ENCODE results near the gene RPL21.
"Not testable (repeated sequence)": the region's sequence is repeated elsewhere in the genome, so short reads cannot be mapped to it uniquely, and the experiment has no call there.

RPL21 gene

DNA sequence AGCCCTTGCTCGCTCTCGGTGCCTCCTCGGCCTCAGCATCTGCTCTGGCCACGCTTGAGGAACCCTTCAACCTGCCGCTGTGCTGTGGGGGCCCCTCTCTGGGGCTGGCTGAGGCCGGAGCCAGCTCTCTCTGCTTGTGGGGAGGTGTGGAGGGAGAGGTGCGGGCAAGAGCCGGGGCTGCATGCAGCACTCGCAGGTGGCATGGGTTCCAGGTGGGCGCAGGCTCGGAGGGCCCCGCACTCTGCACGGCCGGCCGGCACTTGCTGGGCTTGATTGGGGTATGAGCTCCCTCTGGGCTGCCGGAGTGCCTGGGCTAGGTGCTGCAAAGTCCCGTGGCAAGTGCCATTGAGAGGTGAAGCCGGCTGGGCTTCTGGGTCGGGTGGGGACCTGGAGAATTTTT lies 31.7 kb upstream of the RPL21 start:
- no peaks in the 10 kb centered on the region; the same call in 1 of the 2 replicates for H3K36me3 ChIP-seq (ENCODE audit: low read length)
- no peak overlapping the region for H2AFZ ChIP-seq (ENCODE audit: low read depth, low read length, severe bottlenecking)
- no peak overlapping the region for H3K4me3 ChIP-seq (ENCODE audit: insufficient read depth, low read length, poor library complexity, severe bottlenecking)
- H3K4me2 ChIP-seq (ENCODE audit: low read depth, low read length, poor library complexity, severe bottlenecking): peak overlapping the region; percentile 24
- no peaks in the 10 kb centered on the region for H3K9me2 ChIP-seq (replicated peaks; ENCODE audit: insufficient read depth, low read length)
- TF ChIP-seq, protein P1, sequence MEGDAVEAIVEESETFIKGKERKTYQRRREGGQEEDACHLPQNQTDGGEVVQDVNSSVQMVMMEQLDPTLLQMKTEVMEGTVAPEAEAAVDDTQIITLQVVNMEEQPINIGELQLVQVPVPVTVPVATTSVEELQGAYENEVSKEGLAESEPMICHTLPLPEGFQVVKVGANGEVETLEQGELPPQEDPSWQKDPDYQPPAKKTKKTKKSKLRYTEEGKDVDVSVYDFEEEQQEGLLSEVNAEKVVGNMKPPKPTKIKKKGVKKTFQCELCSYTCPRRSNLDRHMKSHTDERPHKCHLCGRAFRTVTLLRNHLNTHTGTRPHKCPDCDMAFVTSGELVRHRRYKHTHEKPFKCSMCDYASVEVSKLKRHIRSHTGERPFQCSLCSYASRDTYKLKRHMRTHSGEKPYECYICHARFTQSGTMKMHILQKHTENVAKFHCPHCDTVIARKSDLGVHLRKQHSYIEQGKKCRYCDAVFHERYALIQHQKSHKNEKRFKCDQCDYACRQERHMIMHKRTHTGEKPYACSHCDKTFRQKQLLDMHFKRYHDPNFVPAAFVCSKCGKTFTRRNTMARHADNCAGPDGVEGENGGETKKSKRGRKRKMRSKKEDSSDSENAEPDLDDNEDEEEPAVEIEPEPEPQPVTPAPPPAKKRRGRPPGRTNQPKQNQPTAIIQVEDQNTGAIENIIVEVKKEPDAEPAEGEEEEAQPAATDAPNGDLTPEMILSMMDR (IDR thresholded peaks at IDR 0.05; ENCODE audit: insufficient read depth, low read length, poor library complexity, severe bottlenecking): no peak
- no peak for TF ChIP-seq EZH2phosphoT487 (conservative IDR thresholded peaks at IDR 0.05; ENCODE audit: low read length)
- peak overlapping the region; percentile 21; the same call in 1 of the 2 replicates for H3K9ac ChIP-seq (ENCODE audit: low read length)
- no peaks in the 10 kb centered on the region for H3K27me3 ChIP-seq (ENCODE audit: low read length)
- H4K20me1 ChIP-seq (ENCODE audit: low read depth, low read length): no peaks in the 10 kb centered on the region
- peak overlapping the region; percentile 63 for H3K27ac ChIP-seq (ENCODE audit: low read depth, low read length)
- H3K9me3 ChIP-seq (ENCODE audit: insufficient read depth, low read length): no peaks in the 10 kb centered on the region
- peaks cover 33% of the 10 kb centered on the region for H3F3A ChIP-seq (ENCODE audit: insufficient read depth)
- no peaks in the 10 kb centered on the region for H3K79me2 ChIP-seq (ENCODE audit: insufficient read depth, low read length)

DNA sequence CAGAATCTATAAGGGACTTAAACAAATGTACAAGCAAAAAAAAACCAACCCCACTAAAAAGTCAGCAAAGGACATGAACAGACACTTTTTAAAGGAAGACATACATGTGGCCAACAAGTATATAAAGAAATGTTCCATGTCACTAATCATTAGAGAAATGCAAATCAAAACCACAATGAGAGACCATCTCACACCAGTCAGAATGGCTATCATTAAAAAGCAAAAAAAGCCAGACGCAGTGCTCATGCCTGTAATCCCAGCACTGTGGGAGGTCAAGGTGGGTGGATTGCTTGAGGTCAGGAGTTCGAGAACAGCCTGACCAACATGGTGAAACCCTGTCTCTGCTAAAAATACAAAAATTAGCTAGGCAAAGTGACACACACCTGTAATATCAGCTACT lies 29.3 kb upstream of the RPL21 start:
- not testable (repeated sequence) for H2AFZ ChIP-seq (ENCODE audit: low read depth, low read length, severe bottlenecking); H3K27me3 ChIP-seq (ENCODE audit: low read length); H3K9me3 ChIP-seq (ENCODE audit: insufficient read depth, low read length); H4K20me1 ChIP-seq (ENCODE audit: low read depth, low read length); H3K79me2 ChIP-seq (ENCODE audit: insufficient read depth, low read length); H3K36me3 ChIP-seq (ENCODE audit: low read length); H3K9me2 ChIP-seq (replicated peaks; ENCODE audit: insufficient read depth, low read length)
- H3F3A ChIP-seq (ENCODE audit: insufficient read depth): peaks cover 53% of the 10 kb centered on the region
- H3K9ac ChIP-seq (ENCODE audit: low read length): peak overlapping the region; percentile 37; the same call in 1 of the 2 replicates
- peak overlapping the region; percentile 34 for H3K4me3 ChIP-seq (ENCODE audit: insufficient read depth, low read length, poor library complexity, severe bottlenecking)
- H3K27ac ChIP-seq (ENCODE audit: low read depth, low read length): peak overlapping the region; percentile 97
- peak overlapping the region; percentile 49 for H3K4me2 ChIP-seq (ENCODE audit: low read depth, low read length, poor library complexity, severe bottlenecking)

DNA sequence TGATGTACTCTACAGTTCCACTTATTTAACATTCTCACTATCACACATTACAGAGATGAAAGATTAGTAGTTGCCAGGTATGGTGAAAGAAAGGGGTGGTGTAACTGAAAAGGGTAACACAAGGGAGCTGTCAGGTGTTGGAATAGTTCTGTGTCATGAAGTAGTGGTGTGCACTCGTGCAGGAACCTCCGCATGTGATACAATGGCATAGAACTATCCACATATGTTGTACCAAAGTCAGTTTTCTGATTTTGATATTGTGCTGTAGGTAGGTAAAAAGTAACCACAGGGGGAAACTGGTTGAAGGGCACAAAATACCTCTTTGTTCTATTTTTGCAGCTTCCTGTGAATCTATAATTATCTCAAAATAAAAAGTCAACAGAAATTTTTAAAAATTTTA lies 24.4 kb upstream of the RPL21 start:
- peaks cover 83% of the 10 kb centered on the region for H3F3A ChIP-seq (ENCODE audit: insufficient read depth)
- peak overlapping the region; percentile 66 for H3K4me2 ChIP-seq (ENCODE audit: low read depth, low read length, poor library complexity, severe bottlenecking)
- no peaks in the 10 kb centered on the region for H3K79me2 ChIP-seq (ENCODE audit: insufficient read depth, low read length)
- H3K4me3 ChIP-seq (ENCODE audit: insufficient read depth, low read length, poor library complexity, severe bottlenecking): peak overlapping the region; percentile 25
- H3K27ac ChIP-seq (ENCODE audit: low read depth, low read length): peak overlapping the region; percentile 97
- peak overlapping the region; percentile 56 for H3K9ac ChIP-seq (ENCODE audit: low read length)
- no peak overlapping the region for H2AFZ ChIP-seq (ENCODE audit: low read depth, low read length, severe bottlenecking)
- no peaks in the 10 kb centered on the region for H3K9me2 ChIP-seq (replicated peaks; ENCODE audit: insufficient read depth, low read length)
- H3K9me3 ChIP-seq (ENCODE audit: insufficient read depth, low read length): peaks cover 12% of the 10 kb centered on the region; the same call in 1 of the 2 replicates
- H4K20me1 ChIP-seq (ENCODE audit: low read depth, low read length): no peaks in the 10 kb centered on the region
- no peak for TF ChIP-seq EZH2phosphoT487 (conservative IDR thresholded peaks at IDR 0.05; ENCODE audit: low read length)
- H3K36me3 ChIP-seq (ENCODE audit: low read length): no peaks in the 10 kb centered on the region
- H3K27me3 ChIP-seq (ENCODE audit: low read length): no peaks in the 10 kb centered on the region

DNA sequence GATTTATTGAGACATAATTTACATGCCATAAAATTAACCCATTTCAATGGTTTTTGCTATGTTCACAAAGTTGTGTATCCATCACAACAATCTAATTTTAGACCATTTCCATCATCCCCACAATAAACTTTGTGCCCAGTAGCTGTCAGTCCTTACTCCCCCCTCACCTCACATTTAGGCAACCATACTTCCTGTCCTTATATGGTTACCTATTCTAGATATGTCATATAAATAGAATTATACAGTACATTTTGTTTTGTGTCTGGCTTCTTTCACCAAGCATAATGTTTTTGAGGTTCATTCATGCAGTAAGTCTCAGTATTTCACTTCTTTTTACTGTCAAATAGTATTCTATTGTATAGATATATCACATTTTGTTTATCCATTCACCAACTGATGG lies 23.2 kb upstream of the RPL21 start:
- Histone ChIP-seq H3F3A (ENCODE audit: insufficient read depth) (peaks cover 72% of the 10 kb centered on the region), H3K9me2 (replicated peaks; ENCODE audit: insufficient read depth, low read length) (no peaks in the 10 kb centered on the region), H2AFZ (ENCODE audit: low read depth, low read length, severe bottlenecking) (no peak overlapping the region), H3K27ac (ENCODE audit: low read depth, low read length) (peak overlapping the region; percentile 97), H3K9me3 (ENCODE audit: insufficient read depth, low read length) (peaks cover 12% of the 10 kb centered on the region; the same call in 1 of the 2 replicates), H3K27me3 (ENCODE audit: low read length) (no peaks in the 10 kb centered on the region), H4K20me1 (ENCODE audit: low read depth, low read length) (no peaks in the 10 kb centered on the region), H3K79me2 (ENCODE audit: insufficient read depth, low read length) (no peaks in the 10 kb centered on the region), H3K4me2 (ENCODE audit: low read depth, low read length, poor library complexity, severe bottlenecking) (peak overlapping the region; percentile 66), H3K36me3 (ENCODE audit: low read length) (no peaks in the 10 kb centered on the region), H3K4me3 (ENCODE audit: insufficient read depth, low read length, poor library complexity, severe bottlenecking) (peak overlapping the region; percentile 25), H3K9ac (ENCODE audit: low read length) (peak overlapping the region; percentile 56)
- TF ChIP-seq, protein P1 (IDR thresholded peaks at IDR 0.05; ENCODE audit: insufficient read depth, low read length, poor library complexity, severe bottlenecking): no peak
- TF ChIP-seq EZH2phosphoT487 (conservative IDR thresholded peaks at IDR 0.05; ENCODE audit: low read length): no peak

Data from SU-DHL-6 (cell line).